ENCODE measurements around the gene POLD2. TPM values are rescaled to one million over a fixed set of nuclear protein-coding genes. Genes with fewer than 3 reads are reported as not detected.

POLD2 gene
- total and polyA plus RNA-seq, 2 of the 4 experiments (the other 2 are of a cell fraction) = 142 to 163 TPM

DNA sequence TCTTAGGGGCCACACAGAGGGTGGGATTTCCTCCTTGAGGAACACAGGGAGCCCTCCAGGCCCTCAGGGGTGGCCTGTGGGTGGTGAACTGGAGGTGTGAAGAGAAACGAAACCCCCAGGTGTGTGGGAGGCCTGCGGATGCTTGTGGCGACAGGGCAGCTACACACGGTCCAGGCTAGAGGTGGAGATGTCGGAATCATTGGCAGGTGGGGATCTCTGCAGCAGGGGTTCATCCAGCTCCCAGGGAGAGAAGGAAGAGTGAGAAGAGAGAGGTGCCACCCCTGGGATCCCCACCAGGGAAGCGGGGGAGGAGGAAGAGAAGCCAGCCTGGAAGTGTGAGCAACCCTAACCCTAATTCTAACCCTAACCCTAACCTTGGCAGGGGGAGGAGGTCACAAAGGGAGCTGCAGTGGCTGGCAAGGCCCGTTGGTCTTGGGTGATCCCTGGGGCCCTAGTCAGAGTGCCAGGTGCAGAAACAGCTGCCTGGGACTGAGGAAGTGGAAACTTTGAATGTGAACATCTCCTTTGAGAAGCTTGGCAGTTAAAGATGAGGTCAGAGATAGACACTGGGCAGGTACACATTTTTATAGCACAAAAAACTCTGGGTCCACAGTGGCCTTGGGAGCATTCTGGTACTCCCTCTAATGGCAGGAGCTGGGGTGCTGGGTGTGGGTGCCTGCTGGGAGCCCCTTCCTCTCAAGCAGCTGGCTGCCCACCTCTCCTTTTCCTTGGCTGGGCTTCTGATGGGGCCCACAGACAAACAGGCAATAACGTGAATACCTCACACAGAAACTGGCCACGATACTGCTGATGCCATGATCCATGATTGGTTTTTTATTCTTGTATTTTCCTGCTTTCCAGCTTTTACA lies 26.1 kb downstream of the POLD2 start:
- dilution Hi-C loops (cut with HindIII; ENCODE audit: low sequenced_read_pairs, unreplicated experiment) = no loop called here
- in situ Hi-C loops (cut with MboI; ENCODE audit: low sequenced_read_pairs) = no loop called here
- CTCF ChIA-PET = no interaction called here

More for the DNA sequence above, 26.1 kb downstream of the POLD2 start:
- Histone ChIP-seq H3K27ac (ENCODE audit: insufficient read depth, low read length) (no peak overlapping the region), H3K4me3 (ENCODE audit: insufficient read depth, low read depth, low read length) (no peak overlapping the region), H2AK5ac (ENCODE audit: low read depth, low read length) (no peak overlapping the region), H2BK20ac (ENCODE audit: low read depth, low read length) (no peak overlapping the region; the same call in 1 of the 2 replicates), H4K91ac (ENCODE audit: insufficient read depth, low read depth, low read length) (no peak overlapping the region), H3K36me3 (ENCODE audit: control insufficient read depth, insufficient read depth, low read length) (no peaks in the 10 kb centered on the region), H3K9ac (ENCODE audit: low read depth, low read length) (no peak overlapping the region), H4K5ac (ENCODE audit: low read depth, low read length) (no peak overlapping the region), H3K4ac (ENCODE audit: low read depth, low read length) (no peak overlapping the region), H3K79me1 (ENCODE audit: low read depth in 1 of 2, low read length in 2 of 2) (no peaks in the 10 kb centered on the region), H3K4me2 (ENCODE audit: low read depth, low read length) (no peak overlapping the region), H3K27me3 (ENCODE audit: control insufficient read depth, insufficient read depth, low read length) (no peaks in the 10 kb centered on the region), H2BK120ac (ENCODE audit: low read depth, low read length) (no peak overlapping the region), H3K9me3 (ENCODE audit: control insufficient read depth, insufficient read depth, low read length) (no peaks in the 10 kb centered on the region), H3K23ac (ENCODE audit: low read depth, low read length) (no peak overlapping the region), H3K14ac (replicated peaks; ENCODE audit: low read depth, low read length) (no peak overlapping the region), H2BK15ac (ENCODE audit: low read depth, low read length) (no peak overlapping the region), H4K20me1 (ENCODE audit: insufficient read depth, low read length) (no peaks in the 10 kb centered on the region), H3K9me1 (ENCODE audit: insufficient read depth, low read length) (peaks cover 13% of the 10 kb centered on the region), H3K56ac (ENCODE audit: extremely low read depth, insufficient read depth, low read length) (no peak overlapping the region), H4K8ac (ENCODE audit: low read depth in 2 of 2, low read length in 2 of 2) (no peak overlapping the region), H2BK5ac (ENCODE audit: low read depth, low read length, poor library complexity, severe bottlenecking) (no peak overlapping the region), H3K18ac (ENCODE audit: low read depth, low read length) (no peak overlapping the region), H3K4me1 (ENCODE audit: control insufficient read depth, insufficient read depth, low read length) (peaks cover 20% of the 10 kb centered on the region), H2AFZ (replicated peaks; ENCODE audit: low read length, poor library complexity) (no peak overlapping the region), H2AK9ac (replicated peaks; ENCODE audit: low read depth, low read length, poor library complexity) (no peak overlapping the region)
- DNase-seq = no peak
- WGBS, 2 experiments (ENCODE audit: extremely low coverage in 2 of 2, insufficient read length in 1 of 2) = no CpG with 5 or more reads among the region's 9 CpGs
- POLR2A ChIA-PET (ENCODE audit: unreplicated experiment) = no interaction called here
- ATAC-seq (ENCODE audit: low read depth) = no peak
- TF ChIP-seq MAFK (IDR thresholded peaks at IDR 0.05; ENCODE audit: low read depth, low read length) (no peak), CTCF (conservative IDR thresholded peaks at IDR 0.05; ENCODE audit: low read depth, low read length) (no peak), SMC3 (IDR thresholded peaks at IDR 0.05; ENCODE audit: low read depth, low read length) (no peak), POLR2A (IDR thresholded peaks at IDR 0.05; ENCODE audit: low read depth, low read length) (no peak), RAD21 (IDR thresholded peaks at IDR 0.05; ENCODE audit: low read length) (no peak), FOS (IDR thresholded peaks at IDR 0.05; ENCODE audit: low read depth, low read length) (no peak)
- TF ChIP-seq, protein P1, sequence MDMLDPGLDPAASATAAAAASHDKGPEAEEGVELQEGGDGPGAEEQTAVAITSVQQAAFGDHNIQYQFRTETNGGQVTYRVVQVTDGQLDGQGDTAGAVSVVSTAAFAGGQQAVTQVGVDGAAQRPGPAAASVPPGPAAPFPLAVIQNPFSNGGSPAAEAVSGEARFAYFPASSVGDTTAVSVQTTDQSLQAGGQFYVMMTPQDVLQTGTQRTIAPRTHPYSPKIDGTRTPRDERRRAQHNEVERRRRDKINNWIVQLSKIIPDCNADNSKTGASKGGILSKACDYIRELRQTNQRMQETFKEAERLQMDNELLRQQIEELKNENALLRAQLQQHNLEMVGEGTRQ (IDR thresholded peaks at IDR 0.05; ENCODE audit: low read depth, low read length) = no peak
- BruUV-seq (replicated peaks) = no TSS peak
- intact Hi-C loops (cut with micrococcal nuclease) = no loop called here
